ENCODE measurements around the gene ALDH1A1. TPM values are rescaled to one million over a fixed set of nuclear protein-coding genes. Genes with fewer than 3 reads are reported as not detected.

The ALDH1A1 gene
- total and polyA plus RNA-seq, 9 of the 15 experiments (the other 6 are each of a cell fraction or from before 2014, with no cell fraction given), result 1.8 to 86.3 (median 24.4) TPM

GRCh38 chr9:72936266-72936665, 16.6 kb downstream of the ALDH1A1 start:
- Histone ChIP-seq H3K9ac (ENCODE audit: insufficient read depth in 1 of 2, low read depth in 2 of 2, low read length in 2 of 2) (no peak overlapping the region), H3K4me3 (no peak overlapping the region), H4K20me1 (replicated peaks; ENCODE audit: control insufficient read depth, insufficient read depth, low read length) (no peaks in the 10 kb centered on the region), H2AFZ (ENCODE audit: low read depth, low read length) (no peak overlapping the region), H3K4me2 (ENCODE audit: insufficient read depth, low read length) (no peak overlapping the region), H3K27ac (ENCODE audit: extremely low read depth, low read depth, low read length) (no peak overlapping the region), H3K79me2 (ENCODE audit: control insufficient read depth, insufficient read depth, low read length) (no peaks in the 10 kb centered on the region), H3K9me3 (replicated peaks; ENCODE audit: control insufficient read depth, insufficient read depth, low read depth, low read length) (no peaks in the 10 kb centered on the region), H3K36me3 (ENCODE audit: control insufficient read depth, insufficient read depth, low read length) (no peaks in the 10 kb centered on the region), H3K4me1 (replicated peaks in 1 of 2; ENCODE audit: control insufficient read depth in 2 of 2, insufficient read depth in 2 of 2, low read length in 2 of 2) (no peaks in the 10 kb centered on the region), H3K27me3 (ENCODE audit: control insufficient read depth in 2 of 2, insufficient read depth in 2 of 2, low read length in 2 of 2) (no peaks in the 10 kb centered on the region), H3K9me1 (ENCODE audit: control insufficient read depth, insufficient read depth, low read length) (no peaks in the 10 kb centered on the region)
- ChIA-PET CTCF (ENCODE audit: low intra/inter-chr PET ratio) (no interaction called here), POLR2A (interaction anchor here (0.8 to 1.6 kb wide), 2 partner anchors 14 to 15 kb away, joined by 3 to 5 read pairs; no protein-coding TSS in a partner anchor)
- whole genome bisulfite sequencing (ENCODE audit: insufficient coverage, low coverage, missing lambda C conversion rate), result 14% methylated on average over 2 of the region's 2 CpGs
- no TSS peak for BruUV-seq (replicated peaks)
- in situ Hi-C loops (cut with MboI), result no loop called here
- DNase-seq (ENCODE audit: extremely low read depth in 1 of 4, low spot score in 3 of 4), result no peak
- no peak for ATAC-seq
- no peak for FAIRE-seq
- TF ChIP-seq KLF16 (IDR thresholded peaks at IDR 0.05), result no peak
- no peak for TF ChIP-seq HCFC1 (IDR thresholded peaks at IDR 0.05; ENCODE audit: low read depth, low read length)
- TF ChIP-seq RBM15 (IDR thresholded peaks at IDR 0.05; ENCODE audit: insufficient read depth, low read length), result no peak
- intact Hi-C loops (cut with micrococcal nuclease), result no loop called here

GRCh38 chr9:72935595-72935994, 17.3 kb downstream of the ALDH1A1 start:
- Histone ChIP-seq H3K9me3 (replicated peaks; ENCODE audit: control insufficient read depth, insufficient read depth, low read depth, low read length) (no peaks in the 10 kb centered on the region), H3K27ac (ENCODE audit: extremely low read depth, low read depth, low read length) (no peak overlapping the region), H2AFZ (ENCODE audit: low read depth, low read length) (no peak overlapping the region), H3K9ac (ENCODE audit: insufficient read depth in 1 of 2, low read depth in 2 of 2, low read length in 2 of 2) (no peak overlapping the region), H3K4me1 (replicated peaks in 1 of 2; ENCODE audit: control insufficient read depth in 2 of 2, insufficient read depth in 2 of 2, low read length in 2 of 2) (no peaks in the 10 kb centered on the region), H3K36me3 (ENCODE audit: control insufficient read depth, insufficient read depth, low read length) (no peaks in the 10 kb centered on the region), H3K4me3 (no peak overlapping the region), H3K79me2 (ENCODE audit: control insufficient read depth, insufficient read depth, low read length) (no peaks in the 10 kb centered on the region), H3K4me2 (ENCODE audit: insufficient read depth, low read length) (no peak overlapping the region), H3K27me3 (ENCODE audit: control insufficient read depth in 2 of 2, insufficient read depth in 2 of 2, low read length in 2 of 2) (no peaks in the 10 kb centered on the region), H4K20me1 (replicated peaks; ENCODE audit: control insufficient read depth, insufficient read depth, low read length) (no peaks in the 10 kb centered on the region), H3K9me1 (ENCODE audit: control insufficient read depth, insufficient read depth, low read length) (no peaks in the 10 kb centered on the region)
- intact Hi-C loops (cut with micrococcal nuclease), result no loop called here
- POLR2A ChIA-PET, result no interaction called here
- CTCF ChIA-PET (ENCODE audit: low intra/inter-chr PET ratio), result no interaction called here
- ATAC-seq (no peak), DNase-seq (ENCODE audit: extremely low read depth in 1 of 4, low spot score in 3 of 4) (no peak), FAIRE-seq (no peak)
- 39% methylated on average over 4 of the region's 4 CpGs for WGBS (ENCODE audit: insufficient coverage, low coverage, missing lambda C conversion rate)
- BruUV-seq (replicated peaks), result no TSS peak
- in situ Hi-C loops (cut with MboI), result no loop called here
- TF ChIP-seq ZNF431 (CRISPR knock-in tag; IDR thresholded peaks at IDR 0.05), result no peak
- no peak for TF ChIP-seq ZNF592 (IDR thresholded peaks at IDR 0.05)
- no peak for TF ChIP-seq ZNF512 (tag; IDR thresholded peaks at IDR 0.05)
- no peak for TF ChIP-seq ATF7 (IDR thresholded peaks at IDR 0.05)
- no peak for TF ChIP-seq PML (IDR thresholded peaks at IDR 0.05; ENCODE audit: low read length)
- no peak for TF ChIP-seq GABPB2 (CRISPR knock-in tag; conservative IDR thresholded peaks at IDR 0.05)
- no peak for TF ChIP-seq NCOA6 (IDR thresholded peaks at IDR 0.05)
- TF ChIP-seq HDAC8 (tag; IDR thresholded peaks at IDR 0.05), result no peak
